ENCODE measurements around the gene UCN.

UCN gene

GRCh38 chr2:27351802-27352598 is 43.8 kb upstream of the UCN start:
- TF ChIP-seq REST (IDR thresholded peaks at IDR 0.05; ENCODE audit: insufficient read depth in 1 of 2, low read depth in 2 of 2, low read length in 2 of 2) (no peak), POLR2AphosphoS5 (IDR thresholded peaks at IDR 0.05; ENCODE audit: low read depth, low read length) (no peak), SIN3A (IDR thresholded peaks at IDR 0.05; ENCODE audit: borderline replicate concordance, insufficient read depth, low read length) (no peak), FOXP2 (optimal IDR thresholded peaks at IDR 0.05; ENCODE audit: borderline replicate concordance, extremely low read depth, extremely low read length, insufficient read depth) (no peak), TAF1 (IDR thresholded peaks at IDR 0.05; ENCODE audit: borderline replicate concordance, insufficient read depth, low read length) (no peak)

- TF ChIP-seq POLR2AphosphoS5 (IDR thresholded peaks at IDR 0.05; ENCODE audit: low read depth, low read length): no peak
- TF ChIP-seq REST (IDR thresholded peaks at IDR 0.05; ENCODE audit: insufficient read depth in 1 of 2, low read depth in 2 of 2, low read length in 2 of 2): no peak
- TF ChIP-seq SIN3A (IDR thresholded peaks at IDR 0.05; ENCODE audit: borderline replicate concordance, insufficient read depth, low read length): no peak
- TF ChIP-seq TAF1 (IDR thresholded peaks at IDR 0.05; ENCODE audit: borderline replicate concordance, insufficient read depth, low read length): no peak
- no peak for TF ChIP-seq FOXP2 (optimal IDR thresholded peaks at IDR 0.05; ENCODE audit: borderline replicate concordance, extremely low read depth, extremely low read length, insufficient read depth)
Observed at GRCh38 chr2:27350106-27350693, 42.0 kb upstream of the UCN start.

- TF ChIP-seq TAF1 (IDR thresholded peaks at IDR 0.05; ENCODE audit: borderline replicate concordance, insufficient read depth, low read length) (no peak), REST (IDR thresholded peaks at IDR 0.05; ENCODE audit: insufficient read depth in 1 of 2, low read depth in 2 of 2, low read length in 2 of 2) (no peak), SIN3A (IDR thresholded peaks at IDR 0.05; ENCODE audit: borderline replicate concordance, insufficient read depth, low read length) (no peak), POLR2AphosphoS5 (IDR thresholded peaks at IDR 0.05; ENCODE audit: low read depth, low read length) (no peak)
Observed at GRCh38 chr2:27347641-27348040, 39.4 kb upstream of the UCN start.

- TF ChIP-seq TAF1 (IDR thresholded peaks at IDR 0.05; ENCODE audit: borderline replicate concordance, insufficient read depth, low read length): no peak
- TF ChIP-seq POLR2AphosphoS5 (IDR thresholded peaks at IDR 0.05; ENCODE audit: low read depth, low read length): no peak
- no peak for TF ChIP-seq FOXP2 (optimal IDR thresholded peaks at IDR 0.05; ENCODE audit: borderline replicate concordance, extremely low read depth, extremely low read length, insufficient read depth)
- no peak for TF ChIP-seq SIN3A (IDR thresholded peaks at IDR 0.05; ENCODE audit: borderline replicate concordance, insufficient read depth, low read length)
- TF ChIP-seq REST (IDR thresholded peaks at IDR 0.05; ENCODE audit: insufficient read depth in 1 of 2, low read depth in 2 of 2, low read length in 2 of 2): no peak
Observed at GRCh38 chr2:27336173-27336572, 27.9 kb upstream of the UCN start.
